M059J (cell line): ENCODE data around the gene POLDIP3. TPM values are rescaled to one million over a fixed set of nuclear protein-coding genes. Genes with fewer than 3 reads are reported as not detected.

Experiments used
- DNase-seq: peaks from one replicate; pipeline ENCODE4 v3.0.0-alpha.2; 2012; ENCODE audit warnings: low read depth
- total RNA-seq: library from RNA; depleted of rRNA; stranded (reverse); fragments of >200 nt; shearing (Covaris generic); gene quantifications from 2 replicates; pipeline ENCODE4 v1.2.3, GENCODE V29; 2014; rRNA removed

The POLDIP3 gene, protein sequence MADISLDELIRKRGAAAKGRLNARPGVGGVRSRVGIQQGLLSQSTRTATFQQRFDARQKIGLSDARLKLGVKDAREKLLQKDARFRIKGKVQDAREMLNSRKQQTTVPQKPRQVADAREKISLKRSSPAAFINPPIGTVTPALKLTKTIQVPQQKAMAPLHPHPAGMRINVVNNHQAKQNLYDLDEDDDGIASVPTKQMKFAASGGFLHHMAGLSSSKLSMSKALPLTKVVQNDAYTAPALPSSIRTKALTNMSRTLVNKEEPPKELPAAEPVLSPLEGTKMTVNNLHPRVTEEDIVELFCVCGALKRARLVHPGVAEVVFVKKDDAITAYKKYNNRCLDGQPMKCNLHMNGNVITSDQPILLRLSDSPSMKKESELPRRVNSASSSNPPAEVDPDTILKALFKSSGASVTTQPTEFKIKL
- total RNA-seq: 22.6 and 28.3 TPM in 2 replicates

GRCh38 chr22:42614312-42615091 lies at the start of gene POLDIP3:
Gene POLDIP3 (minus strand): TSS chr22:42614883. CDS start chr22:42614857, 26 bp downstream.
- DNase-seq: peak; percentile 92

- DNase-seq: peak; percentile 57
These were observed 47.5 kb upstream of the POLDIP3 start for GRCh38 chr22:42661985-42662831.

DNA sequence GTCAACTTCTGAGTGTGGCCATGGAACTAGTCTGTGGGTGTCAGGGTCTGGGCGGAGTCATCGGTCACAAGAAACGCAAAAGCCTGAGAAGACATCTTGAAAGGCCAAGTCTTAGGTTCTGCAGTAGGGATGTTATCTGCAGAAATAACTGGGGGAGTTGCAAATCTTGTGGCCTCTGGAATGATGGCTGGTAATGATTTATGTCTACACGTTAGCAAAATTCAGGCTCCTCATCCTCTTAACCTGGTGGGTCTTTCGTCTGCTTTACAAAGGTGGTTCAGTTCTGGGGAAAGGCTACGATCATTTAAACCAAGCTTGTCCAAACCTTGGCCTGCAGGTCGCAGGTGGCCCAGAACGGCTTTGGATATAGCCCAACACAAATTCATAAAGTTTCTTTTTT lies 41.9 kb upstream of the POLDIP3 start:
- DNase-seq: no peak

- DNase-seq: no peak
These were observed 41.0 kb upstream of the POLDIP3 start for GRCh38 chr22:42655693-42656092.

- DNase-seq: no peak
These were observed 39.9 kb upstream of the POLDIP3 start for GRCh38 chr22:42654436-42655073.

GRCh38 chr22:42653999-42654398 lies 39.3 kb upstream of the POLDIP3 start:
- DNase-seq: no peak

- peak; percentile 62 for DNase-seq
These were observed 36.5 kb upstream of the POLDIP3 start for GRCh38 chr22:42651134-42651533.

- DNase-seq: peak; percentile 60
These were observed 34.8 kb upstream of the POLDIP3 start, which contains the start of gene CYB5R3 for GRCh38 chr22:42649246-42650099. Gene CYB5R3 (minus strand): TSS chr22:42649392. CDS start chr22:42649315, 77 bp downstream.

GRCh38 chr22:42648368-42649245 lies 33.9 kb upstream of the POLDIP3 start:
- DNase-seq: no peak

DNA sequence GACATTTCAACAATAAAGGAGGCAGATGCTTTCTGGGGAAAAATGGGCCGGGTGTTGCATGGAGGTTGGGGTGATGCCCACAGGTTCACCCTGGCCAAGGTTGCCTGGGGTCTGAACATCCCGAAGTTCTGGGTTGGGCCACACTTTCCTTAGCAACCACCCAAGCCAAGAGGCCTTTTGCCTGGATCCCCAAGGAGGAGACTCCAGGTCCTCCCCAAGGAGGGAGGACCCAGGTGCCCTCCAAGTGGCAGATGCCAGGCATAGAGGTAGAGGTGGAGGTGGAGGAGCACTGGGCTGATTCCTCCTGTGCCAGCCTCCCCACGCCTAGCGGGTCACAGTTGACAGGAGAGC lies 33.3 kb upstream of the POLDIP3 start:
- DNase-seq: no peak

DNA sequence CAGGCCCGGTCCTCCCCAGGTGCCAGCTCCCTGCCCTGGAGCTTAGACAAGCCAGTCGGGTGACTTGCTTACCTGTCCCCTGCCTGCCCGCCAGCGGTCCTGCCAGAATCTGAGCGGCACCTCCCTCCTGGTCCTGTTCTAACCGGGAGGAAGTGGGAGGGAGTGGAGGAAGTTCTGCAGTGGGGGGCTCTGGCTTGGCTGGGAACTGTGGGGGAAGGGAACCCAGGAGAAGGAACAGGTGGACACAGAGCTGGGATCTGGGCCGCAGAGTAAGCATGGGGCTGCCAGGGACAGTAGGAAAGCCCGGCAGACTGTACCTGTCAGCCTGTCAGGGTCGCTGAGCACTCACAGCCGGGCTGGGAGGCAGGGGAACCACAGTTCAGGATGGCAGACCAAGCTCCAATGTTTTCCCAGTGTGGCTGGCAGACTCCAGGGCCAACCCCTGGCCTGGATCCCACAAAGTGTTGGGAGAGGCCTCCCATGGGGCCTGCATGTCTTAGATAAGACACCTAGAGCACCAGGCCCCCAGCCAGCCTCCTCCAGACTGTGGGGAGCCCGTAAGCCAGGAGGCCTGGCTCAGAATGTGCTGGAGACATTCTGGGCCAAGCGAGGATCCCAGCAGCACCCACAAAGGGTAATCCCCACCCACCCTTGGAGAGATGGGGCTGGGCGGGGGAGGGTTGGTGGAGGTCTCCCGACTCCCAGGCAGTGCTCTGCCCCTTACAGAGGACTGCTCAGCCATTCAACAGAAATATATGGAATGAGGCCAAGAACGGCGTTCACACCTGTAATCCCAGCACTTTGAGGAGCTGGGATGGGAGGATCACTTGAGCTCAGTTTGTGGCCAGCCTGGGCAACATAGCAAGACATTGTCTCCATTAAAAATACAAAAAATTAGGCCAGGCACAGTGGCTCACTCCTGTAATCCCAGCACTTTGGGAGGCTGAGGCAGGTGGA lies 32.2 kb upstream of the POLDIP3 start:
- no peak for DNase-seq

DNA sequence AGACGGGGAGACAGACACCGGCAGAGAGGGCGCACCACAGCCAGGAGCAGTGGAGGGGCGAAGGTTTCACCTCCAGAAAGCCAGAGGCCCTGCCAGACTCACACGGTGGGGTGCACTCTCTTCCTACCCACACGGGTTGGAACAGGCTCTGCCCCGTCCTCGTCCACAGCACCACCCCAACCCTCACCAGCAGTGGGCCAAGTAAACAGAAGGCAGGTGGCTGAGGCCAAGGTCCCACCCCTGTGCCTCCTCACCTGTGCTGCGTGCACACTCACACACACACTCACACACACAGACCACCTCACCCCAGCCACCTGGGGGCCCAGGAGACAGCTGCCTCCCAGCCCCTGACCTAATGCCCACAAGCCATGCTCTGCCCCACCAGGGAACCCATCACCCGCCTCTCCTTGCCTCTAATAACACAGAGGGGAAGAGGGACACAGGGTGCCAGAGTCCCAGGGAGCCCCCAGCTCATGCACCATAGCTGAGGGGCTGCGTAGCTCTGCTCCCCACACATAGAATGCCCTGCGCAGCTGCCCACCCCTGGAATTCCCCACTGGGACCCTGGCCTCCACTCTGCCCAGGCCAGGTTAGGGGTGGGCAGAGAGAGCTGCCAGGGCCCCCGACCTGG lies 31.4 kb upstream of the POLDIP3 start:
- DNase-seq: no peak

GRCh38 chr22:42645341-42645937 lies 30.8 kb upstream of the POLDIP3 start:
- DNase-seq: no peak

DNA sequence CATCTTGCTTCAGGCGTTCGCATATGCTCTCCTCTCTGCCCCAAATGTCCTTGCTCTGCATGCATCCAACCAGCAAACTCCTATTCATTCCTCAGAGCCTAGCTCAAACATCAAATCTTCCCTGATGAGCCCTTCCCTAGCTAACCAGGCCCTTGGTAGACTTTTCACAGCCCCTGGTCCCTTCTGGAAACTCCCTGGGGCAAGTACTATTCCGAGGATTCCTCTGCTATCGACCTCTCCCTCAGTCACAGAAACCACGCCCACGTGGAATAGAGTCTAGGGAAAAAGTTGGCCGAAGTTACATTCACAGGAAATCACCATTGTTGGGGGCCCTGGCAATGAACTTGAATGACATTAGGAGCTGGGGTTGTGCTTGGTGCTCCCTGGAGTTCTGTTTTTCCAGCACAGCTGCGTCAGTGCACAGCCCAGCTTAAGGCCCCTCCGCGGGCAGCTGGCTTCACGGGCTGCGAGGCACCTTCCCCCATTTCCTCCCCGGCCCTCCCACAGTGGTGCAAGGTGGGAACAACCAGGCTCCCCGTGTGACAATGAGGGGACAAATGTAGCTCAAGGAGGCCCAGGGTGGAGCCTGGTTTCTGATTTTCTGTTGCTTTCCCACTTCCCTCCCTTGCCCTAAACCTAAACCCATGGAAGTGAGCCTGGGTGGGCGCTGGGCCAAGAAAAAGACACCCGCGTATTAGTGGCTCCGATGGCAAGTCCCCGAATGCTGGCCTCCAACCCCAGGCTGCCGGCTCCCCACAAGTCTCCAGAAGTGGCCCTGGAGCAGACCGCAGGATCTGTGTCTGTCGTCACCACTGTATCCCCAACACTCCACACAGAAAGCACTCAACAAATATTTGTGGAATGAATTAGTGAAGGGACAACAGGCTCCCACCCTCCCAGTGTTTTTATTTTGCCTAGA lies 30.0 kb upstream of the POLDIP3 start:
- DNase-seq: no peak

GRCh38 chr22:42643634-42644421 lies 29.1 kb upstream of the POLDIP3 start:
- no peak for DNase-seq
